ENCODE measurements around the gene ELOVL2. TPM values are rescaled to one million over a fixed set of nuclear protein-coding genes. Genes with fewer than 3 reads are reported as not detected.

The ELOVL2 gene
- total RNA-seq, 1 donor from 2014 or later, result under 0.01 TPM

DNA sequence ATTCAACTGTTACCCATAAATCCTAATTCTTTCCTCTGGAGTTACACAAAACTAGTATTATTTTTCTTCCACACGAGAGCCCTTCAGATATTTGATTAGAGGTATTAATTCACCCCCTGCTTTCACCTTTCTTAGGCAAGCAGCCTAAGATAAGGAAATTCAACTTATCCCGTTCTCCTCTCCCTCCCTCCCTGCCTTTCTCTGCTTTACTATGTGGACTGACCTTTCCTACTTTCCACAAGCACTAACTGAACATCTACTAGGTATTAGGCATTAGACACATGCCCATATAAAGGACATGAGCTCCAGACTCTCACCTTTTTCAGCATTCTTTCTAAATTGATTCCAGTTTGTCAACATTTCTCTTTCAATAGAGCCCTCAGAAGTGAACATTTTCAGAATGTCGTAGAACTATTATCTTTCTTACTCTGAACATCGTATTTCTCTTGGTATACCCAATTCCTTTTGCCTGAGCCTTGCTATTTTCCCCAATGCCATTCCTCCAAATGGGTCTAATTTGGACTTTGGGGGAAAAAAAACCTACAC, 16.5 kb downstream of the ELOVL2 start:
- TF ChIP-seq, protein P1, sequence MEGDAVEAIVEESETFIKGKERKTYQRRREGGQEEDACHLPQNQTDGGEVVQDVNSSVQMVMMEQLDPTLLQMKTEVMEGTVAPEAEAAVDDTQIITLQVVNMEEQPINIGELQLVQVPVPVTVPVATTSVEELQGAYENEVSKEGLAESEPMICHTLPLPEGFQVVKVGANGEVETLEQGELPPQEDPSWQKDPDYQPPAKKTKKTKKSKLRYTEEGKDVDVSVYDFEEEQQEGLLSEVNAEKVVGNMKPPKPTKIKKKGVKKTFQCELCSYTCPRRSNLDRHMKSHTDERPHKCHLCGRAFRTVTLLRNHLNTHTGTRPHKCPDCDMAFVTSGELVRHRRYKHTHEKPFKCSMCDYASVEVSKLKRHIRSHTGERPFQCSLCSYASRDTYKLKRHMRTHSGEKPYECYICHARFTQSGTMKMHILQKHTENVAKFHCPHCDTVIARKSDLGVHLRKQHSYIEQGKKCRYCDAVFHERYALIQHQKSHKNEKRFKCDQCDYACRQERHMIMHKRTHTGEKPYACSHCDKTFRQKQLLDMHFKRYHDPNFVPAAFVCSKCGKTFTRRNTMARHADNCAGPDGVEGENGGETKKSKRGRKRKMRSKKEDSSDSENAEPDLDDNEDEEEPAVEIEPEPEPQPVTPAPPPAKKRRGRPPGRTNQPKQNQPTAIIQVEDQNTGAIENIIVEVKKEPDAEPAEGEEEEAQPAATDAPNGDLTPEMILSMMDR (IDR thresholded peaks at IDR 0.05; ENCODE audit: insufficient read depth, low read length, severe bottlenecking), result no peak
- FAIRE-seq, result no peak
- H3K4me3 ChIP-seq (ENCODE audit: low read depth, low read length), result no peak overlapping the region
- H3K36me3 ChIP-seq (ENCODE audit: control insufficient read depth, insufficient read depth, low read length), result no peaks in the 10 kb centered on the region
- no peak for DNase-seq (ENCODE audit: low read depth)
- H3K27me3 ChIP-seq (ENCODE audit: control insufficient read depth, insufficient read depth, low read length), result no peaks in the 10 kb centered on the region

DNA sequence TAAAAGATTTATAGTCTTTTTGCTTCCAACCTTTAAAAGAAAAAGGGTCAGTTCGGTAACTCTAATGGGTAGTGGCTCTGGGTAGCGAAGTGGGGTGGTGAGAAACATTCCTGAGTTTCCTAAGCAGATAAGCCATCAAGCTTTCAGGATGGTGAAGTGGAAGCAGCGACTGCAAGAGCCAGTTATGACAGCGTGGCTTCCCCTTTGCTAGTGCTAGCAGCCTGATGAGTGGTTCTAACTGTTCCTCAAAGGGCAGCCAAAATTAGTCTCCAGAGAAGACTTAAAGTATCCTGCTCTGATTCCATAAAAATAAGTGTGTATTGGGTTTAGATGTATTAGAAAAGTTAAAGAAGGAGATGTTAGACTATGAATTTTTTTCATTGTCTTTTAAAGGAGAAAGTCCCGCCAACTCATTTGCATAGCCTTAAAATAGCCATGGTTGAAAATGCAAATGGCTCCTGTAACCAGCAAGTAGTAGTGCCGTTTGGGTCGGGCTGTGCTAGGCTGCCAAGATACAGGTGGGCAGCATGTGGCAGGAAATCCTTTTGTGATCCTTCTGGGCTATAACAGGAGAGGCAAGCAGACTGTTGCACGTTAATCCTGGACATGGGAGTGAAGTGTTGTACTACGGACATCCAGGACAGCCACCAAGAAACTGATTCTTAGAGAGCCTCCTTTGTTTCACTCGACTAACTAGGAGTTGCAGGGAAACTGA, 18.0 kb downstream of the ELOVL2 start:
- Histone ChIP-seq H3K4me3 (ENCODE audit: low read depth, low read length) (no peak overlapping the region), H3K27me3 (ENCODE audit: control insufficient read depth, insufficient read depth, low read length) (no peaks in the 10 kb centered on the region), H3K36me3 (ENCODE audit: control insufficient read depth, insufficient read depth, low read length) (no peaks in the 10 kb centered on the region)
- FAIRE-seq (no peak), DNase-seq (ENCODE audit: low read depth) (no peak)
- TF ChIP-seq, protein P1 (IDR thresholded peaks at IDR 0.05; ENCODE audit: insufficient read depth, low read length, severe bottlenecking), result no peak

DNA sequence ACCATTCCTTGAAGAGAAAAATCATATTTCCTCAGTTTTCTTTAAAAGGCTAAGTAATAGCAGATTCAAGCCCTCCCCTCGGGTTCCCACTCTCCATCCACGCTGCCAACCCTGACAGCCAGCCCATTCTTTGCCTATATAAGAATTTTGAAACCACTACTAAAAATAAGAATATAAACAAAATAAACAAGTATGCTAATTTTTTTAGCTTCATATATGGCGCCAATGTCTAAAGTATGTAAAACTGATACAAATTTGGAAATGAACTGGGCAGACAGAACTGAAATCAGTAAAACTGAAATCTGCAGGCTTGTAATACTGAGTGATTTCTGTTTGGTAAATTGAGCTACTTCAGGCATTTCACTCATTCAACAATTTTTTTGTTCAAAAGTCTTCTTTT, 19.0 kb downstream of the ELOVL2 start:
- no peaks in the 10 kb centered on the region for H3K36me3 ChIP-seq (ENCODE audit: control insufficient read depth, insufficient read depth, low read length)
- DNase-seq (ENCODE audit: low read depth), result no peak
- no peak for FAIRE-seq
- H3K4me3 ChIP-seq (ENCODE audit: low read depth, low read length), result no peak overlapping the region
- no peaks in the 10 kb centered on the region for H3K27me3 ChIP-seq (ENCODE audit: control insufficient read depth, insufficient read depth, low read length)
- TF ChIP-seq, protein P1 (IDR thresholded peaks at IDR 0.05; ENCODE audit: insufficient read depth, low read length, severe bottlenecking), result no peak

DNA sequence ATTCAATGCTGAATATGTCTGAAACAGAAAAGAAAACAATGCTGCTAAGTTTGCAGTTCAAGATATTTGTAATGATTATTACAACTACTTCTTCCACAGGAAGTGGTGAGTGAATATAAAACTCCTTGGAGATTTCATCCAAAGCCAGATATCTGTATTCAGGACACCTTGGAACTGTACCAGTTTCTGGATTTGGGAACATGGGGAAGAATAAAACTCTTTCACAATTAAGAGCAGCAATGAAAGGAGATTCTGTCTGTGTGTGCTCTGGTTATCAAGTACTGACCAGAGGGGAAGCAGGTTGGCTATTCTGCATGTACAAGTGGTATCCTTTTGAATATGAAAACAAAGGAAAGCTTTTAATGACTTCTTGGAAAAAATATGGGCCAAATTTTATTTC, 21.1 kb downstream of the ELOVL2 start:
- Histone ChIP-seq H3K4me3 (ENCODE audit: low read depth, low read length) (no peak overlapping the region), H3K36me3 (ENCODE audit: control insufficient read depth, insufficient read depth, low read length) (no peaks in the 10 kb centered on the region), H3K27me3 (ENCODE audit: control insufficient read depth, insufficient read depth, low read length) (no peaks in the 10 kb centered on the region)
- no peak for FAIRE-seq
- TF ChIP-seq, protein P1 (IDR thresholded peaks at IDR 0.05; ENCODE audit: insufficient read depth, low read length, severe bottlenecking), result no peak
- no peak for DNase-seq (ENCODE audit: low read depth)

DNA sequence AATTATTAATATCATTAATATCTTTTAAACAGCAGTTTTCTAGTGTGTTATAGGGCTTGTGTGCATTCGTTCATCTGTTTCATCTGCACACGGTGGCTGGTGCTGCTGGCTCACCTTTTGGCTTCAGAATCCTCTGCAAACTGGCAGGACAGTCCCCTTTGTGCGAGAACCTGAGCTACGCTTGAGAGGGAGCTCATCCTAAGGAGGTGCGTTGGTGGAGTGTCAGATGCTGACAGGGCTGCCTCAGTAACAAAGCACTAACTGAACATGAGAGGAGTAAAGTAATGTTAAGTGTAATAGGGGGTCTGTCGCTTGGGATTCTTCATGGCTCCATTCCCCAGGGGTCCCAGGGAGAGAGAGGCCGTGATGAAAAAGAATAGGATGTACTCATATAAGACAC, 22.4 kb downstream of the ELOVL2 start:
- TF ChIP-seq, protein P1 (IDR thresholded peaks at IDR 0.05; ENCODE audit: insufficient read depth, low read length, severe bottlenecking), result no peak
- DNase-seq (ENCODE audit: low read depth) (no peak), FAIRE-seq (no peak)
- Histone ChIP-seq H3K27me3 (ENCODE audit: control insufficient read depth, insufficient read depth, low read length) (no peaks in the 10 kb centered on the region), H3K4me3 (ENCODE audit: low read depth, low read length) (no peak overlapping the region), H3K36me3 (ENCODE audit: control insufficient read depth, insufficient read depth, low read length) (no peaks in the 10 kb centered on the region)

DNA sequence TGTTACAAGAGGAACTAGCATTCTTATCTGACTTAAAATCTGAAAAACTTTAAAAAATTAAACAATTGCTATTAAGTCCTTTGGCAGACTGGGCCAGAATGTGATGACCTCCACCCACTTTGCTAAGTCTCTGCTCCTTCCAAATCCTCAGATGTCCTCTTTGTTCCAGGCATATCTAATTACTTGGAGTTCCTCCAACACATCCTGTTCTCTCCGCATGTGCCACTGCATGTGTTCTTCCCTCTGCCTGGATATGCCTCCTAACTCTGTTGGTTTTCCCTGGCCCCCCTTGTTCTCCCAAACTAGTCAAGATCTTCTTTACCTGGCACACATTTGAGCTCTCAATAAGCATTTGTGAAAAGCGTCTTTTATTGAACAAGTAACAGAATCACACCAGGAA, 23.1 kb downstream of the ELOVL2 start:
- Histone ChIP-seq H3K36me3 (ENCODE audit: control insufficient read depth, insufficient read depth, low read length) (no peaks in the 10 kb centered on the region), H3K4me3 (ENCODE audit: low read depth, low read length) (no peak overlapping the region), H3K27me3 (ENCODE audit: control insufficient read depth, insufficient read depth, low read length) (no peaks in the 10 kb centered on the region)
- DNase-seq (ENCODE audit: low read depth) (no peak), FAIRE-seq (no peak)
- TF ChIP-seq, protein P1 (IDR thresholded peaks at IDR 0.05; ENCODE audit: insufficient read depth, low read length, severe bottlenecking), result no peak

Measured in bronchial epithelial cell (primary cell).